Stimulated activated CD8-positive, alpha-beta memory T cell treated with anti-CD3 and anti-CD28 coated beads, Interleukin-12 subunit alpha, Interleukin-12 subunit beta, amount 100 ng/mL, for 24 hours (primary cell): Measurements from ENCODE around the gene STK38.
"Not testable (repeated sequence)": the region's sequence is repeated elsewhere in the genome, so short reads cannot be mapped to it uniquely, and the experiment has no call there.

Source experiments
- DNase-seq: peaks from one replicate; pipeline ENCODE4 v3.0.0-alpha.2; 2020; ENCODE audit errors: extremely low read depth

STK38 gene

GRCh38 chr6:36487698-36488097, 59.6 kb downstream of the STK38 start:
- no peak for DNase-seq

GRCh38 chr6:36484736-36485135, 62.5 kb downstream of the STK38 start:
- no peak for DNase-seq

GRCh38 chr6:36483326-36483725, 64.0 kb downstream of the STK38 start:
- not testable (repeated sequence) for DNase-seq

GRCh38 chr6:36479256-36479655, 68.0 kb downstream of the STK38 start:
- no peak for DNase-seq

GRCh38 chr6:36478051-36478526, 69.2 kb downstream of the STK38 start:
- DNase-seq, result no peak

DNA sequence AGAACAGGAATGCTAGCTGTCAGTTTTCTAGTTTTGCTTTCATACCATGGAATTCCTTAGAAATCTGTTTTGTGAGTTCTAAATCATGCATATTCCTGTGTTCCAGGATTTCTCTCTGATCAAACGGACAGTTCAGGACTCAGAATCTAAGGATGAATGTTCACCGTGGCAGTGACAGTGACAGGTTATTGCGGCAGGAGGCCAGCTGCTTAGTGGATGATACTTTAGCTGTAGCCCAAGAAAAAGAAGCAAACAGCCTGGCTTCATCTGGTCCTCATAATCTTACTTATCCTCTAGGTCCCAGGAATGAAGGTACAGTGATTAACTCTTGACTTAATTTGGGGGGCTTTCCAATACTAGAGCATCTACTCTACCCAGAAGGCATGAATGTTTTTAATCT, 77.3 kb downstream of the STK38 start:
- DNase-seq, result no peak

GRCh38 chr6:36469148-36469661, 78.1 kb downstream of the STK38 start:
- no peak for DNase-seq

DNA sequence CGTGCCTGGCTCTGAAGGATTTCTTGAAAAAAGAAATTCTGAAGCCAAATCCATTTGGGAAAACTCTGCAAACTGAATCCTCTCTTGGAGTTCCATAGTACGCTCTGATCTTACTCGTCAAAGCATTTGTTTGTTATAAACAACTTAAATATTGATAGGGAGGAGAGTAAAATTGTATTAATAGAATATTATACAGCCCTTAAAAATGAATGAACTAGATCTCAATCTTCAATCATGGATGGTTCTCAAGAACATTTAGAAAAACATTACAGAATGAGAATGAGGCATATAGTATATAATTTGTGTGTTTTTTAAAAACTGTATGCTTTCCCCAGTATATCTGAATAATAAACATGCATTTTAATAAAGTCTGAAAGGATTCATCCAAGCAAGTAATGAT, 79.7 kb downstream of the STK38 start:
- DNase-seq, result no peak

- DNase-seq, result no peak
Observed at GRCh38 chr6:36464233-36464632, 83.0 kb downstream of the STK38 start.

GRCh38 chr6:36463676-36464075, 83.6 kb downstream of the STK38 start:
- no peak for DNase-seq

DNA sequence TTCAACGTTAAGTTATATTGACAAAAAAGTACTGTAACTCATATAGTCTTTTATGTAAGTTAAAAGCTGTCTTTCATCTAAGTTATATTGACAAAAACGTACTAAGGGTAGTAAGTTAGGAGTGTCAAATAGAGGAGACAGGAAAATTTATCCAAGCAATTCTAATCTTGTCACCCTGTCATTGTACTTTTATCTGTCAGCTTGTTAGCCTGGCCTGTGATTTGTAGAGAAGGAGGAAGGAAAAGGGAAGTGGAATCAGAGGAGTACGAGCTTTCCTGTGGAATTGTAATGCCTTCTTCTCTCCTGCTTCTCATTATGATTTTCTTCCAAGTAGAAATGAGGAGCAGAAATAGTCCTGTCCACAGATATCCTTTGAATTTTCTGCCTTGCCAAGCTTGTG, 85.6 kb downstream of the STK38 start:
- DNase-seq, result no peak

DNA sequence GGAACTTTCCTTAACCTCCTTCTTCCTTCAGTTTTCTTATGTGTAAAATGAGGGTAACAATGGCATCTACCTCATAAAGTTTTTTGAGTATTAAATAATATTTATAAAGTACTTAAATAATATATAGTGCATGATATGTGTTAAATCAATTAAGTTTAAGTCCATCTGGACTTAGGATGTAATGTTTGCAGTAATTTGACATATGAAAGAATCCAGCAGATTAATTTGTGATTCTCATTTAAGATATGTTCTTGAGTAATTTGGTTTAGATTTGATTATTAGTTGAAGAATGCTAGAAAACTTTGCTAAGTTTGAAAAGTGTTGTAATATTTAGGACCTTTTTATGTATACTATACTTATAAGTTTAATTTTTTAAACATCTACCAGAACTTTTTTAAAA, 86.4 kb downstream of the STK38 start:
- DNase-seq, result no peak

DNA sequence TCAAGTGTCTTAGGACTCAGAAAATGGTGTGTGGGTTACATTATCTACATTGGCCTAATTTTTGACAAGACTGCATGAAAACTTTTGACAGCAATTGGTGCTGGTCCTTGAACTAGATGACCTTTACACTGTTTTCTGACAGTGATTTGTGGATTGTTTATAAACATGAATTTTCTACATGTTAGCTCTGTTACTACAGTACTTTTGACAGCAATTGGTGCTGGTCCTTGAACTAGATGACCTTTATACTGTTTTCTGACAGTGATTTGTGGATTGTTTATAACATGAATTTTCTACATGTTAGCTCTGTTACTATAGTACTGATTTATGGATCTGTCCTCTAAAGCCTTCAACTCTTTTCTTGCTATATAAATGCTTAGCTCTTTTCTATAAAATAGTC, 87.8 kb downstream of the STK38 start:
- no peak for DNase-seq

GRCh38 chr6:36455486-36456027, 91.7 kb downstream of the STK38 start:
- DNase-seq, result no peak

DNA sequence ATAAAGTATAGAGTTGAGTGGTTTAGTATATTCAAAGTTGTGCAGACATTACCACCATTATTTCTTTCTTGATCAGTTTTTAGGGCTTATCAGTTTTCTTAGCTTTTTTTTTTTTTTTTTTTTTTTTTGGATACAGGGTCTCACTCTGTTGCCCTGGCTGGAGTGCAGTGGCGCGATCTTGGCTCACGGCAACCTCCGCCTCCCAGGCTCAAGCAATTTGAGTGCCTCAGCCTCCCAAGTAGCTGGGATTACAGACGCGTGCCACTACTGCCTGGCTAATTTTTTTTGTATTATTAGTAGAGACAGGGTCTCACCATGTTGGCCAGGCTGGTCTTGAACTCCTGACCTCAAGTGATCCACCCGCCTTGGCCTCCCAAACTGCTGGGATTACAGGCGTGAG, 94.4 kb downstream of the STK38 start:
- DNase-seq, result not testable (repeated sequence)

GRCh38 chr6:36449173-36449572, 98.1 kb downstream of the STK38 start:
- not testable (repeated sequence) for DNase-seq

DNA sequence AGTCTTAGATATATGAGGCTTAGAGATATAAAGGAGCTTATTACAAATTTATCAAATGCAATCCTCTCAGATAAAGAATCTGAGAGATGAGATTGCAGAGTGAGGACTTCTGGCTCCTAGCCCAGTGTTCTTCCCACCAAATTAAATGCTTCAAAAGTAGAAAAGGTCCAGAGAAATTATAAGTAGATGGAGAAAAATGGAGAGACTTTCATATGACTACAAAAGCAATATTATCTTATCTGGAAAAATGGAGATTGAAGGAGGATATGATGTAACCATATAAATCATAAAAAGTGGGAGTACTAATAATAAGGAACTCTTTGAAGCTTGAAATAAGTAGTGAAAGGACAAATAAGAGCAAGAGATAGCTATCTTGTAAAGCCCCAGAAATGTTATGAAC, 101.7 kb downstream of the STK38 start:
- DNase-seq, result no peak

GRCh38 chr6:36444470-36444869, 102.8 kb downstream of the STK38 start:
- no peak for DNase-seq
